HG02970 (cell line): ENCODE measurements around the gene SCN4A.

Experiments used
- ATAC-seq: cut with Tn5 transposase; IDR thresholded peaks from one replicate; pipeline ENCODE4 v1.9.1; 2021; ENCODE audit warnings: mild to moderate bottlenecking, moderate library complexity, moderate number of reproducible peaks; ENCODE audit not compliant: unreplicated experiment, low FRiP score

The SCN4A gene

GRCh38 chr17:63960430-63960829 lies 12.3 kb downstream of the SCN4A start:
- no peak for ATAC-seq

- no peak for ATAC-seq
These were observed 12.7 kb downstream of the SCN4A start for GRCh38 chr17:63960006-63960405.

GRCh38 chr17:63956296-63956920 lies 16.3 kb downstream of the SCN4A start:
- no peak for ATAC-seq

- no peak for ATAC-seq
These were observed 16.9 kb downstream of the SCN4A start for GRCh38 chr17:63955791-63956190.

- no peak for ATAC-seq
These were observed 17.5 kb downstream of the SCN4A start for GRCh38 chr17:63955232-63955631.

GRCh38 chr17:63954402-63955063 lies 18.2 kb downstream of the SCN4A start:
- ATAC-seq = no peak

GRCh38 chr17:63950940-63951907 lies 21.5 kb downstream of the SCN4A start:
- ATAC-seq = no peak

GRCh38 chr17:63949576-63950250 lies 23.0 kb downstream of the SCN4A start:
- no peak for ATAC-seq

GRCh38 chr17:63948521-63948920 lies 24.2 kb downstream of the SCN4A start:
- ATAC-seq = no peak

- no peak for ATAC-seq
These were observed 24.9 kb downstream of the SCN4A start for GRCh38 chr17:63947711-63948330.

GRCh38 chr17:63946440-63947363 lies 26.0 kb downstream of the SCN4A start:
- ATAC-seq = peak; percentile 61

- no peak for ATAC-seq
These were observed 26.8 kb downstream of the SCN4A start for GRCh38 chr17:63945784-63946439.

GRCh38 chr17:63944736-63945499 lies 27.8 kb downstream of the SCN4A start:
- ATAC-seq = no peak

- no peak for ATAC-seq
These were observed 29.0 kb downstream of the SCN4A start for GRCh38 chr17:63943745-63944144.

GRCh38 chr17:63942309-63942985 lies 30.3 kb downstream of the SCN4A start:
- ATAC-seq = no peak

- no peak for ATAC-seq
These were observed 31.0 kb downstream of the SCN4A start for GRCh38 chr17:63941751-63942150.

GRCh38 chr17:63941162-63941561 lies 31.6 kb downstream of the SCN4A start:
- no peak for ATAC-seq
